NB4 (cell line): ENCODE results near the gene LRFN2.

Experiments
- DNase-seq: peaks from one replicate; pipeline ENCODE4 v3.0.0; 2010; ENCODE audit warnings: low read depth
- H3K4me3 ChIP-seq: one replicate; pipeline ENCODE4 v1.5.1; 2011; ENCODE audit warnings: mild to moderate bottlenecking, low read depth, low read length, moderate library complexity
- CTCF ChIP-seq: IDR thresholded peaks from one replicate; pipeline ENCODE4 v1.5.1; 2012; ENCODE audit warnings: low read depth, low read length
- MAX ChIP-seq: IDR thresholded peaks from 2 replicates; pipeline ENCODE4 v1.6.1; 2011; ENCODE audit warnings: low read depth, low read length
- MYC ChIP-seq: IDR thresholded peaks from 2 replicates; pipeline ENCODE4 v1.6.1; 2011; ENCODE audit warnings: low read depth, low read length
- POLR2A ChIP-seq: IDR thresholded peaks from 2 replicates; pipeline ENCODE4 v1.6.1; 2011; ENCODE audit warnings: mild to moderate bottlenecking; ENCODE audit not compliant: insufficient read length; ENCODE audit errors: extremely low read depth

The LRFN2 gene

GRCh38 chr6:40443842-40444241 is 143.3 kb downstream of the LRFN2 start:
- no peak for DNase-seq
- H3K4me3 ChIP-seq = no peak overlapping the region
- TF ChIP-seq MYC (no peak), CTCF (no peak)

- no peak for TF ChIP-seq POLR2A
- no peak for TF ChIP-seq MYC
- TF ChIP-seq MAX = no peak
- no peak for TF ChIP-seq CTCF
- no peak overlapping the region for H3K4me3 ChIP-seq
- no peak for DNase-seq
Measured at GRCh38 chr6:40442591-40442990, 144.6 kb downstream of the LRFN2 start.

GRCh38 chr6:40441150-40441549 is 146.0 kb downstream of the LRFN2 start:
- no peak for TF ChIP-seq MAX
- no peak for TF ChIP-seq POLR2A
- TF ChIP-seq CTCF = no peak
- TF ChIP-seq MYC = no peak
- no peak overlapping the region for H3K4me3 ChIP-seq
- DNase-seq = no peak

GRCh38 chr6:40440053-40440452 is 147.1 kb downstream of the LRFN2 start:
- DNase-seq = peak; percentile 46
- TF ChIP-seq POLR2A (no peak), MAX (no peak), CTCF (no peak), MYC (no peak)

GRCh38 chr6:40439026-40439800 is 148.0 kb downstream of the LRFN2 start:
- no peak for DNase-seq

More at GRCh38 chr6:40440053-40440452, 147.1 kb downstream of the LRFN2 start:
- no peak overlapping the region for H3K4me3 ChIP-seq

More at GRCh38 chr6:40439026-40439800, 148.0 kb downstream of the LRFN2 start:
- TF ChIP-seq POLR2A (no peak), CTCF (no peak), MYC (no peak), MAX (no peak)
- no peak overlapping the region for H3K4me3 ChIP-seq
